Naive B cell (primary cell): ENCODE measurements around the gene STARD9. TPM values are rescaled to one million over a fixed set of nuclear protein-coding genes. Genes with fewer than 3 reads are reported as not detected.

ENCODE experiments used
- ATAC-seq, 2 donors: fragments of 150-1000 bp; cut with Tn5 transposase; 2 replicates each; pipeline ENCODE4 v1.10.0; 2021; ENCODE audit warnings: low read depth in 2 of 2, mild to moderate bottlenecking in 2 of 2, moderate library complexity in 2 of 2
- DNase-seq: peaks from one replicate; pipeline ENCODE4 v3.0.0; 2022
- H3K27ac Mint-ChIP-seq, 6 donors: one replicate each; pipeline ENCODE4 v1.8.0; 2020 to 2022; ENCODE audit warnings: mild to moderate bottlenecking in 6 of 6, mixed read lengths in 6 of 6, moderate library complexity in 5 of 6, inconsistent platforms in 2 of 6
- H3K27me3 Mint-ChIP-seq, 3 donors: one replicate each; pipeline ENCODE4 v1.8.0; 2021 to 2022; ENCODE audit warnings: mixed read lengths in 3 of 3, mild to moderate bottlenecking in 1 of 3
- H3K36me3 Mint-ChIP-seq, 2 donors: one replicate each; pipeline ENCODE4 v1.8.0; 2020 to 2022; ENCODE audit warnings: mixed read lengths in 2 of 2, inconsistent platforms in 1 of 2, mild to moderate bottlenecking in 1 of 2
- H3K4me1 Mint-ChIP-seq, 3 donors: one replicate each; pipeline ENCODE4 v1.8.0; 2020 to 2022; ENCODE audit warnings: mixed read lengths in 3 of 3, inconsistent platforms in 1 of 3, mild to moderate bottlenecking in 1 of 3, moderate library complexity in 1 of 3
- H3K4me3 Mint-ChIP-seq, 8 donors: one replicate each; pipeline ENCODE4 v1.8.0; 2020 to 2022; ENCODE audit warnings: mild to moderate bottlenecking in 8 of 8, mixed read lengths in 8 of 8, moderate library complexity in 8 of 8, inconsistent platforms in 2 of 8
- H3K9me3 Mint-ChIP-seq, 7 donors: one replicate each; pipeline ENCODE4 v1.8.0; 2020 to 2022; ENCODE audit warnings: mixed read lengths in 7 of 7, mild to moderate bottlenecking in 5 of 7, inconsistent platforms in 2 of 7, moderate library complexity in 1 of 7
- polyA plus RNA-seq, 6 donors: library from polyadenylated mRNA; unstranded; fragments of 300-500 nt; fragmentation: Illumina TruSeq; gene quantifications; one replicate each; pipeline ENCODE4 v1.2.3, GENCODE V29; 2021; ENCODE audit warnings: low read depth in 6 of 6

Gene STARD9
- polyA plus RNA-seq, 6 donors from 2014 or later, result 0.28 to 1.9 (median 0.91) TPM

- Mint-ChIP-seq H3K4me3 (peak overlapping the region in 6 of 8 donors; percentile 12 to 86 (median 60)), H3K27ac (peak overlapping the region in 2 of 6 donors; percentile 22 to 81), H3K36me3 (peaks cover 0 to 24% of the 10 kb centered on the region in 2 donors), H3K9me3 (no peaks in the 10 kb centered on the region), H3K4me1 (peaks cover 7 to 30% (median 11%) of the 10 kb centered on the region in 3 donors), H3K27me3 (no peaks in the 10 kb centered on the region)
- no peak for ATAC-seq
- no peak for DNase-seq
These were observed 158.8 kb downstream of the STARD9 start for GRCh38 chr15:42734076-42734672.

- H3K27ac Mint-ChIP-seq, result peak overlapping the region in 4 of 6 donors; percentile 60 to 88 (median 67)
- no peak for ATAC-seq
- H3K9me3 Mint-ChIP-seq, result no peaks in the 10 kb centered on the region
- H3K4me1 Mint-ChIP-seq, result peaks cover 7 to 30% (median 11%) of the 10 kb centered on the region in 3 donors
- no peaks in the 10 kb centered on the region for H3K27me3 Mint-ChIP-seq
- peaks cover 0 to 24% of the 10 kb centered on the region in 2 donors for H3K36me3 Mint-ChIP-seq
- H3K4me3 Mint-ChIP-seq, result peak overlapping the region; percentile 69 to 89 (median 77)
- no peak for DNase-seq
These were observed 160.2 kb downstream of the STARD9 start for GRCh38 chr15:42735382-42736165.

GRCh38 chr15:42736178-42736792 lies 160.9 kb downstream of the STARD9 start:
- peak overlapping the region in 4 of 6 donors; percentile 65 to 88 (median 70) for H3K27ac Mint-ChIP-seq
- no peaks in the 10 kb centered on the region for H3K9me3 Mint-ChIP-seq
- H3K4me1 Mint-ChIP-seq, result peaks cover 7 to 30% (median 11%) of the 10 kb centered on the region in 3 donors
- no peaks in the 10 kb centered on the region for H3K27me3 Mint-ChIP-seq
- peaks cover 0 to 19% of the 10 kb centered on the region in 2 donors for H3K36me3 Mint-ChIP-seq
- peak overlapping the region; percentile 70 to 92 (median 80) for H3K4me3 Mint-ChIP-seq
- DNase-seq, result no peak
- ATAC-seq, result peak in 1 of 2 donors; percentile 4

GRCh38 chr15:42736793-42737528 lies 161.6 kb downstream of the STARD9 start, which contains the start of gene CDAN1:
TSS of gene CDAN1 (minus strand) at chr15:42737128. CDS start at chr15:42737102, 26 bp downstream.
- Mint-ChIP-seq H3K27ac (peak within 1 kb of the TSS in 5 of 6 donors; percentile 69 to 88 (median 80)), H3K9me3 (no peaks in the 10 kb centered on the region), H3K4me1 (peaks cover 7 to 30% (median 11%) of the 10 kb centered on the region in 3 donors), H3K36me3 (peaks cover 0 to 13% of the 10 kb centered on the region in 2 donors), H3K4me3 (peak within 1 kb of the TSS; percentile 73 to 92 (median 83)), H3K27me3 (no peaks in the 10 kb centered on the region)
- DNase-seq (peak; percentile 88), ATAC-seq (peak; percentile 87 to 89)

GRCh38 chr15:42737529-42738328 lies 162.3 kb downstream of the STARD9 start:
- no peaks in the 10 kb centered on the region for H3K27me3 Mint-ChIP-seq
- DNase-seq, result no peak

GRCh38 chr15:42741710-42742109 lies 166.3 kb downstream of the STARD9 start:
- peaks cover 7 to 9% of the 10 kb centered on the region in 2 donors for H3K36me3 Mint-ChIP-seq
- no peaks in the 10 kb centered on the region for H3K9me3 Mint-ChIP-seq
- DNase-seq (no peak), ATAC-seq (no peak)
- peaks cover 0 to 6% (median 6%) of the 10 kb centered on the region in 3 donors for H3K4me1 Mint-ChIP-seq
- no peak overlapping the region for H3K27ac Mint-ChIP-seq
- no peaks in the 10 kb centered on the region for H3K27me3 Mint-ChIP-seq
- H3K4me3 Mint-ChIP-seq, result peak overlapping the region in 1 of 8 donors; percentile 15

More at GRCh38 chr15:42737529-42738328, 162.3 kb downstream of the STARD9 start:
- Mint-ChIP-seq H3K9me3 (no peaks in the 10 kb centered on the region), H3K36me3 (peaks cover 0 to 6% of the 10 kb centered on the region in 2 donors), H3K4me1 (peaks cover 7 to 30% (median 11%) of the 10 kb centered on the region in 3 donors), H3K4me3 (peak overlapping the region; percentile 73 to 92 (median 83)), H3K27ac (peak overlapping the region in 5 of 6 donors; percentile 63 to 93 (median 80))
- ATAC-seq, result no peak

GRCh38 chr15:42742149-42742548 lies 166.7 kb downstream of the STARD9 start:
- Mint-ChIP-seq H3K4me1 (peaks cover 0 to 6% (median 6%) of the 10 kb centered on the region in 3 donors), H3K9me3 (no peaks in the 10 kb centered on the region), H3K27me3 (no peaks in the 10 kb centered on the region), H3K36me3 (peaks cover 7 to 9% of the 10 kb centered on the region in 2 donors), H3K4me3 (peak overlapping the region in 1 of 8 donors; percentile 15), H3K27ac (no peak overlapping the region)
- DNase-seq, result no peak
- no peak for ATAC-seq

GRCh38 chr15:42744195-42744594 lies 168.8 kb downstream of the STARD9 start:
- no peaks in the 10 kb centered on the region for H3K9me3 Mint-ChIP-seq

GRCh38 chr15:42749266-42749665 lies 173.9 kb downstream of the STARD9 start:
- Mint-ChIP-seq H3K36me3 (peaks cover 40 to 47% of the 10 kb centered on the region in 2 donors), H3K27me3 (no peaks in the 10 kb centered on the region), H3K27ac (no peak overlapping the region), H3K4me3 (no peak overlapping the region), H3K9me3 (peaks cover 5 to 23% (median 9%) of the 10 kb centered on the region in 7 donors), H3K4me1 (peaks cover 0 to 1% (median 0%) of the 10 kb centered on the region in 3 donors)
- ATAC-seq, result no peak
- DNase-seq, result no peak

More at GRCh38 chr15:42744195-42744594, 168.8 kb downstream of the STARD9 start:
- Mint-ChIP-seq H3K36me3 (peaks cover 7 to 9% of the 10 kb centered on the region in 2 donors), H3K27ac (peak overlapping the region in 1 of 6 donors; percentile 49), H3K27me3 (no peaks in the 10 kb centered on the region), H3K4me1 (peaks cover 0 to 1% (median 0%) of the 10 kb centered on the region in 3 donors), H3K4me3 (no peak overlapping the region)
- no peak for DNase-seq
- ATAC-seq, result no peak

GRCh38 chr15:42750306-42750705 lies 174.9 kb downstream of the STARD9 start:
- Mint-ChIP-seq H3K27me3 (no peaks in the 10 kb centered on the region), H3K4me3 (no peak overlapping the region)

GRCh38 chr15:42759093-42759492 lies 183.7 kb downstream of the STARD9 start:
- Mint-ChIP-seq H3K27ac (no peak overlapping the region), H3K4me3 (no peak overlapping the region), H3K27me3 (no peaks in the 10 kb centered on the region), H3K4me1 (peaks cover 0 to 5% (median 0%) of the 10 kb centered on the region in 3 donors), H3K9me3 (peaks cover 0 to 33% (median 27%) of the 10 kb centered on the region in 7 donors), H3K36me3 (peaks cover 29% of the 10 kb centered on the region in 2 donors)
- no peak for DNase-seq
- no peak for ATAC-seq

More at GRCh38 chr15:42750306-42750705, 174.9 kb downstream of the STARD9 start:
- Mint-ChIP-seq H3K36me3 (peaks cover 40 to 46% of the 10 kb centered on the region in 2 donors), H3K9me3 (peaks cover 5 to 23% (median 9%) of the 10 kb centered on the region in 7 donors), H3K4me1 (peaks cover 0 to 1% (median 0%) of the 10 kb centered on the region in 3 donors), H3K27ac (peak overlapping the region in 1 of 6 donors; percentile 64)
- no peak for ATAC-seq
- no peak for DNase-seq

GRCh38 chr15:42760759-42761158 lies 185.4 kb downstream of the STARD9 start:
- peaks cover 40 to 41% of the 10 kb centered on the region in 2 donors for H3K36me3 Mint-ChIP-seq
- H3K4me1 Mint-ChIP-seq, result peaks cover 0 to 5% (median 0%) of the 10 kb centered on the region in 3 donors
- H3K4me3 Mint-ChIP-seq, result peak overlapping the region in 1 of 8 donors; percentile 61
- no peak for ATAC-seq
- H3K9me3 Mint-ChIP-seq, result peaks cover 5 to 40% (median 33%) of the 10 kb centered on the region in 7 donors
- no peak overlapping the region for H3K27ac Mint-ChIP-seq
- no peaks in the 10 kb centered on the region for H3K27me3 Mint-ChIP-seq
- no peak for DNase-seq
